ENCODE measurements around the gene DNAH1.

The DNAH1 gene

GRCh38 chr3:52393959-52394670 is 78.0 kb downstream of the DNAH1 start:
- no peak for DNase-seq

- DNase-seq: no peak
Observed at GRCh38 chr3:52394751-52395502, 78.8 kb downstream of the DNAH1 start.

- DNase-seq: no peak
Observed at GRCh38 chr3:52395503-52395865, 79.4 kb downstream of the DNAH1 start.

- no peak for DNase-seq
Observed at GRCh38 chr3:52396011-52396906, 80.1 kb downstream of the DNAH1 start.

GRCh38 chr3:52396907-52397591 is 80.9 kb downstream of the DNAH1 start:
- DNase-seq: no peak

GRCh38 chr3:52397676-52398399 is 81.7 kb downstream of the DNAH1 start:
- DNase-seq: no peak

GRCh38 chr3:52398670-52399081 is 82.6 kb downstream of the DNAH1 start:
- DNase-seq: no peak

- DNase-seq: no peak
Observed at GRCh38 chr3:52399131-52399530, 83.0 kb downstream of the DNAH1 start.

GRCh38 chr3:52399593-52399992 is 83.5 kb downstream of the DNAH1 start:
- DNase-seq: no peak

- no peak for DNase-seq
Observed at GRCh38 chr3:52400275-52400793, 84.2 kb downstream of the DNAH1 start.

- DNase-seq: no peak
Observed at GRCh38 chr3:52401021-52401420, 84.9 kb downstream of the DNAH1 start.

- DNase-seq: no peak
Observed at GRCh38 chr3:52401551-52401950, 85.4 kb downstream of the DNAH1 start.

- no peak for DNase-seq
Observed at GRCh38 chr3:52402101-52402521, 86.0 kb downstream of the DNAH1 start.

- no peak for DNase-seq
Observed at GRCh38 chr3:52402706-52403270, 86.7 kb downstream of the DNAH1 start.

GRCh38 chr3:52403271-52403841 is 87.2 kb downstream of the DNAH1 start:
- DNase-seq: no peak

GRCh38 chr3:52403955-52404354 is 87.8 kb downstream of the DNAH1 start:
- DNase-seq: no peak

- DNase-seq: no peak
Observed at GRCh38 chr3:52404391-52404790, 88.3 kb downstream of the DNAH1 start.

GRCh38 chr3:52405066-52405465 is 88.9 kb downstream of the DNAH1 start:
- no peak for DNase-seq

- no peak for DNase-seq
Observed at GRCh38 chr3:52405601-52406110, 89.5 kb downstream of the DNAH1 start.

- DNase-seq: no peak
Observed at GRCh38 chr3:52406231-52406661, 90.1 kb downstream of the DNAH1 start.
